Measurements from ENCODE around the gene WNT11. TPM values are rescaled to one million over a fixed set of nuclear protein-coding genes. Genes with fewer than 3 reads are reported as not detected.

The WNT11 gene
- total RNA-seq, 1 experiment from 2014 or later = 17.4 TPM

DNA sequence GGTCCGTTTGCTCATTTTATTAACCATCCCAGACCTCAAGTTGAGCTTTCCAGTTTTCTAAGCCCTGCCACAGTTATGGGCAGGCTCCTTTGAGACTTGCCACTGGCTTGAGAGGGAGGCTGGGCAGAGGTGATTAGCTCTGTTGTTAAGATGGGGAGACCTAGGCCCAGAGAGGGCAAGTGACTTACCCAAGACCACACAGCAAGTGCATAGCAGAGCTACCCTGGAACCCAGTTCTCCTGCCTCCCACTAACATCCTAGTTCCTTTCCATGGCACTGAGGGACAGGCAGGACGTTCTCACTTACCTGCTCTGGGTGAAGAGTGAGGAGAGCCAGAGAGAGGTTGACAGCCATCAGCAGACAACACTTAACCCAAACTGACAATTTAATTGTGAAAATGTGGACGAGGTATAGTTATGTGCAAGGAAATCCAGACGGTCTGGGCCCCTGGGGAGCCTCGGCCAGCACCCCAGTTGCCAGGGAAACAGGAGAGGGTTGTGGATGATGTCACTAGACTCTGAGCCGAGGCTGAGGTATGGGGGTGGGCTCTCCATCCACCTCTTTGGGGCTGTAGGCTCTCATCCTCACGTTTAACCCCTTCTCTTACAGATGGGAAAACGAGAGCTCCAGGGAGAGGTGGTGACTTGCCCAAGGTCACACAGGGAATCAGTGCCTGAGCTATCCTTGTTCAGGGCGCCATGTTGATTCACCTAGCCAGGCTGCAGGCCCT is 12.3 kb upstream of the WNT11 start:
- no peak for DNase-seq (ENCODE audit: low read depth)

DNA sequence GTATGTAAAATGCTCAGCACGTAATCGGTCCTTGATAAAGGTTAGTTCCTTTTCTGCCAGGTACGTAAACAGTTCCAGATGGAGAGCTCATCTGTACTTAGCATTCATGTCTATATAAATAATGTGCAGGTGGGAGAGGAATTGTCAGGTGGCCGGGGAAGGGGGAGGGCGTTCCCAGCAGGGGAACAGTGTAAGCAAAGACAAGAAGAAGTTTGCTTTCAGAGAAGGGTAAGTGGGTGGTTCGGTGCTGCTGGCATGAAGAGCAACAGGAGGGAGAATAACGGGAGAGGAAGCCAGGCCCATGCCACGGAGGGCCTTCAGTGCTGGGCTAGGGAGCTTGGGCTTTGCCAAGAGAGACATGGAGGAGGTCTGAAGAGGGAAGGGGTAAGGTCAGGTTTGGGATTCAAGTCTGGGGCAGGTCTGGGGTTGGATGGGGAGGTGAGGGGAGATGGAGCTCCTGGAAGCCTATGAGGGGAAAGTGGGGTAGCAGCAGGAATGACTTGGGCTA is 11.4 kb upstream of the WNT11 start:
- DNase-seq (ENCODE audit: low read depth) = no peak

DNA sequence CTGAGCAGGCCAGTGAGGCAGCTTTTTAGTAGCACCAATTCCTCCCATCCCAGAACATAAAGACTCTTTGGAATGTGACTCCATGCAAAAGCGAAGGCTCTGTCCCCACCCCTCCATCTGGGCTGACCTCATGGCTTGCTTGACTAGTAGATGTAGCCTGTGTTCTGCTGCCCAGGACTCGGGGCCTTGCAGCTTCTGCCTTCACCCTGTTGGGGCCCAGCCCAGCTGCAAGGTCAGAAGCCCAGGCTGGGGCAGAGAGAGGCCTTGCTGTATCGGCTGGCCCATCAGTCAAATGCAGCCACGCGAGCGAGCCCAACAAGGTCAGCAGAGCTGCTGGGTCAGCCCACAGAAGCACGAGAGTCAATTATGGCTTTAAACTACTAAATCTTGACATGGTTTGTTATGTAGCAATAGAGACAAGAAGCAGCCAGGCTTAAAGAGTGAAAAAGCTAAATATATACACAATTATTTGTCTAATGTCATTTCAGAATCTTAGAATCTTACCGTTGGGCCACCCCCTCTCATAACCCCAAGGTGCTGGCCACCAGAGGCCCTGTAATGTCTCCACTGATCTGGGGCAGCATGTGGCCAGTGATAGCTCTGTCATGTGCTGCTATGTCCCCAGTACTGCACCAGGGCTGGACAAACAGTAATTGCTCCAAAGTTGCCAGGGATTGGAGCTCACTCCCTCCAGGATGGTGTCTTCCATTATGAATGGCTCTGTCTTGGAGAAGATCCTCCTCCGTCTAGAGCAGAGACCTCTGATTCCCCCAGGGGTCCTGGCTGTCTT is 10.4 kb upstream of the WNT11 start:
- DNase-seq (ENCODE audit: low read depth) = no peak

DNA sequence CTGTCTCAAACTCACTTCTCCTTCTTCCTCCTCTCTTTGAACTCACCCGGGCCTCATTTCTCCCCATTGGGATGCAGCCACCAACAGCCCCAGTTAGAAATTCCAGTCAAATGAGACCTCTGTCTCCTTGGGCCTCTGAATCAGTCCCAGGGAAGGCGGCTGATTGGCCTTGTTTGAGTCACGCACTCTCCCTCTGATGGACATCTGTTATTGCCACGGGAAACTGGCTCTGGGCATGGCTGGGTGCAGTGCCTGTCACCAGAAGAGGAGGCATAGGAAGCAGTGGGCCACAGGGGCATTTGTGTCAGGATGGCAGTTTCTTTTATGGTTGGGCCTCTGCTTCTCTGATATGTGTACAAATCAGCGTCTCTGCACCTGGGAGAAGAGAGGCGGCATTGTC is 9.6 kb upstream of the WNT11 start:
- DNase-seq (ENCODE audit: low read depth) = peak; percentile 71

DNA sequence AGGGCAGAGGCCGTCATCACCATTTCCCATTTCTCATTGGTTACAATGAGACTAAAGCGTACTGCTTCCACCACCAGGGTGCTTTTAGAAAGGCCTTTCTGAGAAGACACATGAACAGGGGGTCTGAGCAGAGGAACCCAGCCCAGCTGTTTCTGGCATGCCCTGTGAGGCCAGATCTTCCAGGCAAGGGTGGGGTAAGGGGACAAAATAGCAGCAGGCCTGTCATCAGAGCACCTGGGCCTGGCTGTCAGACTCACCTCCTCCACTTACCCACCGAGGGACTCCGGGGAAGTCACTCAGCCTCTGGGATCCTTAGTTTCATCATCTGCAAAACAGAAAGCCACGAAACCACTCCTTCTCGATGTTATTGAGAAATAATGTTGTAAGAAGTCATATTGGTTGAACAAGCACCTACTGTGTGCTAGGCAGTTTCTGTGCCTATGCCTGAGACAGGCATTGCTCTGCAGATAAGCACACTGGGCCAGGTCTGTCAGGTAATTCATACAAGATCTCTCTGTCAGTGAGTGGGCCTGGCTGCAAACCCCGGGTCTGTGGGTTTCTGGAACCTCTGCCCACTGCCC is 8.8 kb upstream of the WNT11 start:
- DNase-seq (ENCODE audit: low read depth) = no peak

DNA sequence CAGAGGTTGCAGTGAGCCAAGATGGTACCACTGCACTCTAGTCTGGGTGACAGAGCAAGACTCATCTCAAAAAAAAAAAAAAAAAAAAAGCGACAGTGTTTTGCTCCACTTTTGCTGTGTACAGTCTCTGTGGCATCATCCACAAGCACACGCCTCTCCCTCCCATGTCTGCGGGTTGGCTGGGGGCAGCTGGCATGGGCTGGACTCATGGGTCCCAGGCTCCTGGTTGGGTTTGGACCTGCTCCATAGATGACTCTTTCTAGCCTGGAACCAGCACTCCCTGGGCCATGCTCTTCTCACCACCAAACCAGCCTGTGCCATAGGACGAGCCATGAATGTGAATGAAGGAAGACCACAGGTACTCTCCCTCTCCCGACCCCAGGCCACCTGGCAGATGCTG is 7.9 kb upstream of the WNT11 start:
- no peak for DNase-seq (ENCODE audit: low read depth)

DNA sequence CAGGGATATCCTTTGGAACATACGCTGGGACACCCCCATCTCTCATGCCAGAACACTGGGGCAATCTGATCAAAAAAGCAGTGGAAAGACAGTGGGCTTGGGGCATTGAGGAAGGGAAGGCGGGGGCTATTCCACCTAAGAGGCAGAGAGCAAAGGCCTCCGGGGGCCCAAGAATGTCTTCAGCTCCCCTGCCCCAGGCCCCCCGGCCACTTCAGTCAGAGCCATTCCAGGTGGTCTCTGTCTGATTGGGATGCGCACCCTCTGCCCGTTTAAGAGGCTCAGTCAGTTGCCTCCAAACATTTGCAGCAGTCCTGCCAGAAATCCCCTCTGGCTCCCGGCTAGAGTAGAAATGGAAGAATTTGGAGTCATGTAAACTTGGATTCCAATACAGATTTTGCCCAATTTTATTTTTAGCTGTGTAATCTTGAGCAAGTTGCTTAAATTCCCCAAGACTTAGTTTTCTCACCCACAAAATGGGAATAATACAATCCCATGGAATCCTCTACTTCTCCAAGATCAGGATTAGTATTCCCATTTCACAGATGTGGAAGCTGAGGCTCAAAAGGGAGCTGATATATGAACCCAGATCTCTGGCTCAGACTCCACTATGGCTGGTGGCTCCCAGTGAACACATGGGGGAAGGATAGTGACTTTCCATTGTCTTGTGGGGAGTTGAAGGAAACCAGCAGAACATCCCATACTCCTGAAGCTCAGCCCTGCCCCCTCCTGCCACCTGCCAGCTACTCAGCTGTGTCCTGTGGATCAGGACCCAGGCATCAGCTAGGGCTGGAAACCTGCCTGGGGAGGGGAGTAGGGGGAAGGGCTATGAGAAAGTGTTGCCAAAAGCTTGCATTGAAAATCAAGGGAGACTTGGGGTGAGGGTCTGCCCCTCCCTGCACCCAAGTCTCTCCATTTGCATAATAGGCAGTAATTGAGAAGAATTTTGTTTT is 6.1 kb upstream of the WNT11 start:
- no peak for DNase-seq (ENCODE audit: low read depth)

DNA sequence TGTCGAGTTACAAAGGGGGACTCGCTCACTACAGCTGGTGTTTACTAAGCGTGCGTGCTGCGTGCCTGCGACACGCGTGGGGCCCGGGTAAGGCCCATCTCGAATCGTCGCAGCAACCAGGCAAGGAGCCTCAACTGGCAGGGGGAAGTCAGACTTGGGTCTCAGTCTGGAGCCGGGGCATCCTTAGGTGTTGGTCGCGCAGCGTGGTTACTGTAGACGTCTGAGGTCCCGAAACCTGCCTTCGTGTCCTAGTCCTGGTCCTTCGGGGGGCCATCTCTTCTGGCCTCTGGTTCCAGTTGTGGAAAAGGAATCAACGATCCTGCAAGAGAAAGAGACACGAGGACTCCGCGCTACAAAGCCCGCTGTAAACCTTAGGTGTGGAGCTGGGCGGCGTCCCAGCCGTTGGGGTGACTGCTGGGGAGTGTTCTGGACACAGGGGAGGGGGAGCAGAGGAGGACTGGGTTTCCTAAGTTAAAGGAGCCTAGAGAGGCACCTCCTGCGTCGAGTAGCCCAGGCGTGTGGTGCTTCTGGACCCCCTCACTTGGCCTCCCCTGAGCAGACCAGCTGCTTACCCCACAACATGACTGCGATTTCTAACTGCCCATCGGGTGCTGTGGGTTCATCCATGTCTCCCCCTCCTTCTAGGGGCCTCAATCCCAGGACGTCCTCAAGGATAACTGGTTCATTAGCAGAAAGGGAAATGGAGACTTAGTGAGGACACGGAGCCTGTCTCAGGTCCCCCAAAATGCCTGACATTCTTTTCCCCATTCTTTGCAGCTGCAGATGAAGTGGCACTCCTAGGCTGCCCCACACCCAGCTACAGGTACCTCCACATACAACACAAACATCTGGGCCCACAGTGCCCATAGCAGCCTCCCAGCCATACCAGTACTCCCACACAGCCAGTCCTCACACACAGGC is 4.9 kb upstream of the WNT11 start:
- no peak for DNase-seq (ENCODE audit: low read depth)

DNA sequence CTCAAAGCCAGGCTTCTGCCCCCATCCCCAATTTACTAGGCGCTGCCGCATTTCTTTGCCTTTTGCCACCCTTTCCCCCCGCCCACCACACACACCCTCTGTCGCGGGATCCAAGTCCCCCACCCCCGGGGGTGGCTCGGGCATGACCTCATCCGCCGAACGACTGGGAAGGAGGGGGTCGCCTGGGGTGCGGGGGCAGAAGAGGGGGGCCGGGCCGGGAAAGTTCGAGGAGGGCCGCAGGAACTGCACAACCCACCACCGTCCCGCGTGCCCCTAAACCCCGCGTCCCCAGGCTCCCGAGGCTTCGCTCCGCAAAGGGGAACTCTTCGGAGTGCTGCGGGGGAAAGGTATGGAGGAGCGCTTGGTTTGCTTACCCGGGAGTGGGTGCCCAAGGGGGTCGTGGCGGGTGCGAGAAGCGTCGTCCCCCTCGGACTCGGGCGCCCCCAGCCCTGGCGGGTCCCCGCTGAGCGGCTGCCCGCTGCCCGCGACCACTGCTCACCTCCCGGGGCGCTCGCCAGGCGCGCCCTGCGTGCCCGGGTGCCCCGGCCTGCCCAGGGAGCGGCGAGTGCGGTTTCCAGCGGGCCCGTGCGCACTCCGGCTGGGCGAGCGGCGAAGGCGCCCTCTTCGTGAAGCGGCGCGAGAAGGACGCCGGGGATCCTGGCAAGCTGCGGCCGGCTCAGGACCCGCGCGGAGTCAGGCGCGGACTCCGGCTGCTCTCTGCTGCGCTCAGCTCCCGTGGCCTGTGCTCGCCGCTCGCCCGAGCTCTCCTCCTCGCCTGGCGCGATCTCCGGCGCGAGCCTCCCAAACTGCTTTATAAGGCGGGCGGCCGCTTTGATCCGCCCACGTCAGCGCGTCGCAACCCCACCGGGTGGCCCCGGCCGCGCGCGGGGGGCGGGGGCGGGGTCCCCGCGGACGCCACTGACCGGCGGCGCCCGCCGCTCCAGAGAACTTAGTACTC is 4.0 kb upstream of the WNT11 start:
- DNase-seq (ENCODE audit: low read depth) = peak; percentile 66

DNA sequence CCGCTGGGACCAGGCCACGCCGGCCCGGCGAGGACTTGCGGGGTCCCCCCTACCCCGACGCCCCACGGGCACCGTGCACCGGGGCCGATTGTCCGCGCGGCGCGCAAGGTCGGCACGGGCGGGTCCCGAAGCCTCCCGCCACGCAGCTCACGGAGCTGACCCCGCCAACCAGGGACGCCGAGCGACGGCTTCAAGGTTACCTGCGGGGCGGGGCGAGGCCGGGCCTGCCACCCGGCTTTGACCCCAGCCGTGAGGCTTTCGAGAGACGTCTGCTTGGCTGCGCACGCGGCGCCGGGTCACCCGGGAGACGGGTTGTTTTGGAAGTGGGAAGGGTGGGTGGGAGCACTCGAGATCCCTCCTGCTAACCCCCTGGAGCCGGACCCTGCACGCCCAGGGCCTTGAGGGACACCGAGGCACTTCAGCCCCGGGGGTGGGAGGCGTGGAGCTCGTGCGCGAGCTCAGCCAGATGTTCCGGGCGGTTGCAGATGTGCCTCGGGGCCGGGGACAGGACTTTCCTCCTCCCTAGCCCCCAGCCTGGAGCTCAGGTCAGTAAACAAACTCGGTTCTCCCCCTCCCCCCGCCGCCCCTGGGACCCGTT is 3.2 kb upstream of the WNT11 start:
- no peak for DNase-seq (ENCODE audit: low read depth)

DNA sequence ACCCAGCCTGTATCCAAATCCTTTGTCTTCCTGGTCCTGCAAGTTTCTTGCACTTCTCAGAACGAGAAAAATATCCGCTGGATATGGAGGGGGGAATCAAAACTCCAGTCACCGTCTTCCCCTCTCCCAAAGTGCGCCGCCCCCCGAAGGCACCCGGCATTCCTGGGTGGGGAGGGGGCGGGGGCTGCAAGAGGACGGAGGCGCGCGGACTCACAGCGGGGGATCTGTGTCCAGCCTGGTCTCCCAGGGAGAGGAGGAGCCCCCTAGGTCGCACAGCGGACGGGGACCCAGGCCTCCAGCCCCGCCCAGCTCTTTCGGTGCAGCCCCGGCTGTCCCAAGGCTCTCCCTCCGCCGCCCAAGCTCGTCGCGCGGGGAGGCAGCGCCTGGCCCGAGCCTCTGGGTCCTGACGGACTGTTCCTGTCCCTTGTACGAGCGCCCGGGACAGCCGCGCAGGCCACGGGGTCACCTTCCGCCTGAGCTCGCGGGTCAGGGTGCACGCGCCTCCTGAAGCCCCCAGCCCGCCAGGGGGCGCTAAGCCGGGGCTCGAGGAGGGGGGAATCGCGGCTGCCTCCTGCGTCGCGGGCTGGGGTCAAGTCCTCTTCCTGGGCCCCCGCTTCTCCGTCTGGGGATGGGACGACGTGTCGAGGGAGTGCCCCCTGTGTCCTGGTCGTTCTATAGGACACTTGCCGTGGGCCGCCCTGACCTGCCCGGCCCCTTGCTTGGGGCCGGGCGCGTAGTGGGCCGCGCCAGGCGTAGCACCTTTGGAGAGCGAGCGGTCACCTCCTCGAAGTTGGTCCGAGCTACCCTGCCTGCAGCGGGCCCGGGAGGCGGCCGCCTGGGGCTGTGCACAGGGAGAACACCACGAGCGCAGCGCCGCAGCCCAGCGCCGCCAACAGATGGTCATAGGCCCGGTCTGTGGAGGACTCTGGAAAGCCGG is 2.4 kb upstream of the WNT11 start:
- DNase-seq (ENCODE audit: low read depth) = peak; percentile 37

DNA sequence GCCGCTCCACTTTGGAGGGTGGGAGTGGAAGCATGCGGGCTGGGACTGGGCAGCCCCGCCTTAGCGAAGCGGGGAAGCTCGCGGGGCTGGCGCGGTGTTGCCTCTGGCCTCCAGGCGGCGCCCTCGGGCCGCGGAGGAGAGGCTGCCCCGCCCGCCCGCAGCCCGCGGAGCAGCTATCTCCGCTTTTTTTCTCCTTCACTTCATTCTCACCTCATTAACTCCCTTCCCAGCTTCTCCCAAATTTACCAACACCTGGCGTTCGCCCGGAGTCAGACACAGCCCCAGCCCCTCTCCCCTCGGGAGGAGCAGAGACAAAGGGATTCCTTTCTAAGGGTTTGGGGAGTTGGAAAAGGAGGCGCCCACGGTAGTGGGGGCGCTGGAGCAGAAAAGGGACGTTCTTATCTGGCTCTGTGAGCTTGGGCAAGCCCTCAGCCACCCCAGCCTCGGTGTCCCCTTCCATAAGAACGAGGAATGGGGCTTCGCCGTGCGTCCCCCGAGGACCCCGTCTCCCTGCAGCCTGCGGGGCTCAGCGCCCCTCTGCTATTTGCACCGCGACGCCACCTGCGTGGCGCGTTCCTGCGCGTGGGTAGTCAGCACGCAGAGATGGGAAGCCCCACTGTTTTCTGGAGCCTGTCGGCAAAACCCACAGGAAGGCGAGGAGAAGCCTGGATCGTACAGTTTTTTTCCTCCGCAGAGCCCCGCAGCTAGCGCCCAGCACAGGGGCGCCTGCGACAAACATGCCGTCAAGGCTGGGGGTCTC is 1.5 kb upstream of the WNT11 start:
- DNase-seq (ENCODE audit: low read depth) = peak; percentile 75

DNA sequence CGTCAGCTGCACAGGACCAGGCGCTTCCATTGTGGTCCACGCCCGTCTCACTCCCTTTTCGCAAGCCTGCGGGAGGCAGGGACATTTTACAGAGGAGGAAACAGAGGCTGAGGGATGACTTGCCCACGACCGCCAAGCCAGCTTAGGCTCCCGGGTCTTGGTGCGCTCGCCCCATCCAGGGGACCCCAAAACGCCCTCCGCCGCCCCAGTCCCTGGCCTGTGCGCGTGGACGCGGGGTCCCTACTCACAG is 300 bp downstream of the WNT11 start:
- DNase-seq (ENCODE audit: low read depth) = no peak

DNA sequence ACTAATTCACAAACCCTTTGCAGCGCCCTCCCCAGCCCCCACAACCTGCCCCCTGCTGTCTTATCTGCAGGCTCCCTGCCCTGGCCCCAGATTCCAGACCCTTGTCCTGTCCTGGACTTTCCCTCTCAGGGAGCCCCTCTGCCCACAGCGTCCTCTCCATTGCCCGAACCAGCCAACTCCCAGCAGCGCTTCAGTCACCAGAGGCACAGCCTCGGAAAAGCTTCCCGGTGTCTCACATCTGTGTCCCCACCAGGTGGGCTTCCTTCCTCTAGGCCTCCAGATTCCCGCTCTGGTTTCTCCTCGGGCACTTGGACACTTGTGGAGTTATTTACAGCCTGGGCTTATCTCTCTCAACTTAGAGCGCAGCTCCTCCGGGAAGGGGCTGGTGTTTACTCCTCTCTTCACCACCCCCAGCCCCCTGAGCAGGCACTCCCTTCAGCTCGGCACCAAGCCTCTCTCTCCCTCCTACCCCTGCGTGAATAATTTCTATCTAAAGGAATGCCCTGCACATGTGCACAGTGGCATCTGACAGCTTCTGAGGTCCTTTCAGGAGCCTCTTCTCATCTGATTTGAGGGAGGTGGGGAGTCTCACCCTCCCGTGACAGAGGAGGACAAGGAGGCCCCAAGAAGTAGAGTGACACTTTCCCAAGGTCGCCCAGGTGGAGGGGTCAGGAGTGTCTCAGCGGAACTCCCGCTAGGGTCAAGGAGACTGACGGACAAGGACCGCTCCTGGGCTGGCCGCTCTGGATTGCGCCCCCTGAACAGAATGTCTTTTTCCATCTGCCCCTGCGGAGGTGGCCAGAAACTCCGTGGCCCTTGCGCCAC is 838 bp downstream of the WNT11 start:
- no peak for DNase-seq (ENCODE audit: low read depth)

DNA sequence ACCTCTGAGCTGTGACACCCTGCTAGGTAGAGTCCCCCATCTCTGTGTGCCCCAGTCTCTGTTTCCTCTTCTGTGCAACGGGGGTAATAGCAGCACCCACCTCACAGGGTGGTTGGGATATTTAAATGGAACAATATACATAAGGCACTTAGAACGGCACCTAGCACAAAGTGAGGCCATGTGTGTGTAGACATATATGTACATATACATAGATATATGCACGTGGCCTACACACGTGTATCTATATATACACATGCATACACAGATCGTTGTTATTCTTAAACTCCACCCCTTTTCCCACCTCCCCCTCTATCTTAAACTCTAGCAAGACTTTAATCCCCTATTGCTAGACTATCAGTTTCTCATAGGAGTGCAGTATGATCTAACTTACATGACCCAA is 2.4 kb downstream of the WNT11 start:
- no peak for DNase-seq (ENCODE audit: low read depth)

DNA sequence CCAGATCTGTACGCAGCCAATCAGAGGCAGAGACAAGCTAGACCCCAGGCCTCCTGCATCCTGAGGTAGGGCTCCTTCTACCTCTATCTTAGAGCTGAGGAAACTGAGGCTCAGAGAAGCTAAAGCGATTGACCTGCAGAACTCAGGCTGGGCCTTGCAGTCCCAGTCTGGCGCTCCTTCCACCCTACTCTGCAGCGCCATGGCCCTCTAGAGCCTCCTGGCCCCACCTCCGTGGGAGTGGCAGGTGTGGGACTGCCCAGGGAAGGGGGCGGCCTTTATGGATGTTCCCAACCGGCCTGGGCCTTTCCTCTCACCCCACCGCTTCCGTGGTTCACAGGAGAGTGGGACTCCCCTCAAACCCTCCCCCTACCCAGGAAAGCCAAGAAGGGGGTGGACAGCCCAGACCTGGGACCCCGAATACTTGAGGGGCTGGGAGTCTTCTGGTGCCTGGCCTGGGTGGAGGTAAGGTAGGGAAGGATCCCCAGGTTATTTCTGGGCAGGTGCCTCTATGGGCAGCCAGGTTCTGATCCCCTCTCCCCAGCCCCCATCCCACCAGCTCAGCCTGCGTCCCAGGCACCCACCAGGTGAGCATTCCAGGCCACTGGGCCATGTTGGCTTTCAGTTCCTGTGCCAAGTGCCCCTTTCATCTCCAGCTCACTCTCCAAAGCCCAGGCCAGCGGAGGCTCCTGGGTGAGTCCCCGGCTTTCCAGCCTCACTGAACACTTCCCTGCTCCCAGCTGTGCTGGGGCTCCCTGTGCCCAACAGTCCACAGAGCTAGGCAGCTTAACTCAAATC is 3.0 kb downstream of the WNT11 start:
- DNase-seq (ENCODE audit: low read depth) = no peak

All from RPMI7951 (cell line).